ENCODE data around the gene PPL.

PPL gene

DNA sequence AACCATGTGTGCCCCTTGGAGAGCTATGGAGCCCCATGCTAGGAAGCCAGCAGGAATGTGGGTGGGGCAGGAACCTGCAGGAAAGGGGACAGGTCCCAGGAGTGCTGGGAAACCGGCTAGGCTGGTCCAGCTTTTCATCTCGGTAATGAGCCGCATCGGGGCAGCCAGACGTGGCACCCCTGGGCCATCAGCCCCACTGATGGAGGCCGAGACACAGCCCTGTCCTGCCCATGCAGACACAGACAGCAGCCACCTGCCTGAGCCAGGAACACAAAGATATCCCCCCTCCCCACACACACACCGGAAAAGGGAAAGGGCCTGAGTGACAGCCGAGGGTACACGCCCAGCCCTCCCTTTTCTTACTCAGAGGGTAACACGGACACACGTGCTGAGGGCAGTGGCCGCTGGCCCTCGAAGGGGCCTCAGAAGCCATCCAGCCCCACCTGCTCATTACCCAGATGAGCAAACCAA is 18.1 kb downstream of the PPL start:
- no peak for TF ChIP-seq CTCF (IDR thresholded peaks at IDR 0.05; ENCODE audit: low read depth, low read length)
- Histone ChIP-seq H3K27ac (no peak overlapping the region), H3K36me3 (no peaks in the 10 kb centered on the region), H3K4me3 (ENCODE audit: low read depth, low read length) (no peak overlapping the region), H3K9me3 (ENCODE audit: severe bottlenecking) (no peaks in the 10 kb centered on the region), H3K27me3 (ENCODE audit: insufficient read depth, low read depth, severe bottlenecking) (no peaks in the 10 kb centered on the region)
- no peak for DNase-seq

- no peak for TF ChIP-seq CTCF (IDR thresholded peaks at IDR 0.05; ENCODE audit: low read depth, low read length)
- Histone ChIP-seq H3K27ac (no peak overlapping the region), H3K9me3 (ENCODE audit: severe bottlenecking) (no peaks in the 10 kb centered on the region), H3K36me3 (no peaks in the 10 kb centered on the region), H3K4me3 (ENCODE audit: low read depth, low read length) (no peak overlapping the region), H3K27me3 (ENCODE audit: insufficient read depth, low read depth, severe bottlenecking) (no peaks in the 10 kb centered on the region)
- no peak for DNase-seq
Measured at GRCh38 chr16:4917117-4917516, 19.8 kb downstream of the PPL start.

DNA sequence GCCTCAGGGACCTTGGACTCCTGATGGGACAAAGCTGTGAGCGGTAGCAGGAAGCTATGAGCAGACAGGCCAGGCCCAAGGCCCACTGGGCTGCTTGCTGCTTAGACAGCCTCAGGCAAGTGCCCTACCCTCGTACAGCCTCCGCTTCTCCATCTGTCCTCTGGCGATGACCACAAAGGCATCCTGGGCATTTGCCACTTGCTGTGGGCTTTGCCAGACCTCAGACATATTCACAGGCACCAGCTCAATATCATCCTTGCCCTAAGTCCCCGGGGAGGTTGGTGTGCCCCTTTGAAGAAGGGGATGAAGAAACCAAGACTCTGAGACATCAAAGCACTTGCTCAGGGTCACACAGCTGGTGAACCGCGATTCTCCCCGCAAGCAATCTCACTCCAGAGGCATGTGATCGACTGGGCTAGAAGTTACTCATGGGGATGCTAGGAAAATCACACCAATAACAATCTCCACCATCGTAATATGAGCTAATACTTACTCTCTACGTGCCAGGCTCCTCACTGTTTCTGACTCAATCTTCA is 21.7 kb downstream of the PPL start:
- H3K36me3 ChIP-seq = no peaks in the 10 kb centered on the region
- H3K4me3 ChIP-seq (ENCODE audit: low read depth, low read length) = no peak overlapping the region
- H3K27me3 ChIP-seq (ENCODE audit: insufficient read depth, low read depth, severe bottlenecking) = no peaks in the 10 kb centered on the region
- H3K27ac ChIP-seq = no peak overlapping the region
- TF ChIP-seq CTCF (IDR thresholded peaks at IDR 0.05; ENCODE audit: low read depth, low read length) = no peak
- DNase-seq = no peak
- no peaks in the 10 kb centered on the region for H3K9me3 ChIP-seq (ENCODE audit: severe bottlenecking)

DNA sequence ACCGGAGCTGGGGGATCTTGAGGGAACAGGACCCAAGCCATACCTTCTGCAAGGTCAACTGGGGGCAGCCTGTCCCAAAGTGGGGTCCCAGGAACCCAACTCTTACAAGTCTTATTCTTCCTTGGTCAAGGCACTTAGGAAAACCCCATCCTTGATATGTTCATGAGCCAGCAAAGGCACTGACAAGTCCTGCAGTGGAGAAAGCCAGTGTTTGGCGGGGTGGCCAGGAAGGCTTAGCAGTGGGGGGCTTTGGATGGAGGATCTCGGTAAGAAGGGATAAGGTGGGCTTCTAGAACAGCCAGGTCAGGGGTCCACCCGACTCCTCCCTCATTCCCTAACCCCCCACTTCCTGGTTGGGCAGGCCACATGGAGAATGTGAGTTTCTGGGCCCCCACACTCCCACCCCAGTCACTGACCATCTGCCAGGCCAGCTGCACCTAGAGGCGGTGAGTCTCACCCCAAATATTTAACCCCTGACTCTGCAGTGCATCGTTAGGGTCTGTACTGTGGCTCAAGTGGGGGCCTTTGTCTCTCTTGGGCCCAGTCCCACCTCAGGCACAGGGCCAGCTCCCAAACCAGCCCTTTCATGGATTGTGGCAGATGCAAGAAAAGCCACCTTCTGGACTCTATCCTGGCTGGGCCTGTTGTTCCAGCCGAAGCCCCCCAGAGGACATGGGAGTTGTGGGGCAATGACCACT is 22.3 kb downstream of the PPL start:
- H3K4me3 ChIP-seq (ENCODE audit: low read depth, low read length) = no peak overlapping the region
- DNase-seq = no peak
- H3K9me3 ChIP-seq (ENCODE audit: severe bottlenecking) = no peaks in the 10 kb centered on the region
- no peaks in the 10 kb centered on the region for H3K27me3 ChIP-seq (ENCODE audit: insufficient read depth, low read depth, severe bottlenecking)
- no peak for TF ChIP-seq CTCF (IDR thresholded peaks at IDR 0.05; ENCODE audit: low read depth, low read length)
- no peaks in the 10 kb centered on the region for H3K36me3 ChIP-seq
- no peak overlapping the region for H3K27ac ChIP-seq

GRCh38 chr16:4913774-4914525 is 23.0 kb downstream of the PPL start:
- Histone ChIP-seq H3K36me3 (no peaks in the 10 kb centered on the region), H3K27ac (no peak overlapping the region), H3K4me3 (ENCODE audit: low read depth, low read length) (no peak overlapping the region), H3K27me3 (ENCODE audit: insufficient read depth, low read depth, severe bottlenecking) (no peaks in the 10 kb centered on the region), H3K9me3 (ENCODE audit: severe bottlenecking) (no peaks in the 10 kb centered on the region)
- no peak for TF ChIP-seq CTCF (IDR thresholded peaks at IDR 0.05; ENCODE audit: low read depth, low read length)
- no peak for DNase-seq

Measured in WERI-Rb-1 (cell line).